AG09319 (cell line): ENCODE measurements around the gene AQP3.
"Not testable (repeated sequence)": the region's sequence is repeated elsewhere in the genome, so short reads cannot be mapped to it uniquely, and the experiment has no call there.

Experiments
- DNase-seq: peaks from one replicate; pipeline ENCODE4 v3.0.0-alpha.2; 2010; ENCODE audit warnings: low read depth; ENCODE audit errors: extremely low read depth
- TF ChIP-seq, protein P1 (sequence below): IDR thresholded peaks from 2 replicates; pipeline ENCODE4 v1.5.1; 2011; ENCODE audit warnings: low read depth, mild to moderate bottlenecking, inconsistent platforms, low read length, moderate library complexity

AQP3 gene

DNA sequence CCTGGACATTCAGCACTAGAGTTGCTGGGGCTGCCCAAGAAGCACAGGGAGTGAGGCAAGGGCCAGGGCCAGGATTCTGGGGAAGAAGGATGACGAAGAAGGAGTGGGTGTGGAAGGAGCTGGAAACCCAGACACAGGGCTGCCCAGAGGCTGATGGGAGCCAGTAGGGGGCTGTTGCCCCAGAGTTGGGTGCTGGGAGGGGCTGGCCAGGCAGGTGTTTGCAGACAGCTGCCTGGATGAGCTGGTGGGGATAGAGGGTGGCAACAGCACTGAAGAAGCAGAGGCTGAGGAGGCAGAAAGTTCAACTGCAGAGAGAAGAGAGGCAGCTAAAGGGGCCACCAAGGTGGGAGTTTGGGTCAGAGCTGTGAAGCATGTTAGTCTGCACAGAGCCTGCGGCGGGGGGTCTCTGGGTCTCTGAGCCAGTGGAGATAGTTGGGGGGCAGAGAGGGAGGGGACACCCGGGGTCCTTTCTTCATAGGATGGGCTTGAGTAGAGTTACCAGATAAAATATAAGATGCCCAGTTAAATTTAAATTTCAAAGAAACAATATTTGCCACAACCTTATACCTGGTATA lies 42.5 kb downstream of the AQP3 start:
- no peak for DNase-seq
- TF ChIP-seq, protein P1, sequence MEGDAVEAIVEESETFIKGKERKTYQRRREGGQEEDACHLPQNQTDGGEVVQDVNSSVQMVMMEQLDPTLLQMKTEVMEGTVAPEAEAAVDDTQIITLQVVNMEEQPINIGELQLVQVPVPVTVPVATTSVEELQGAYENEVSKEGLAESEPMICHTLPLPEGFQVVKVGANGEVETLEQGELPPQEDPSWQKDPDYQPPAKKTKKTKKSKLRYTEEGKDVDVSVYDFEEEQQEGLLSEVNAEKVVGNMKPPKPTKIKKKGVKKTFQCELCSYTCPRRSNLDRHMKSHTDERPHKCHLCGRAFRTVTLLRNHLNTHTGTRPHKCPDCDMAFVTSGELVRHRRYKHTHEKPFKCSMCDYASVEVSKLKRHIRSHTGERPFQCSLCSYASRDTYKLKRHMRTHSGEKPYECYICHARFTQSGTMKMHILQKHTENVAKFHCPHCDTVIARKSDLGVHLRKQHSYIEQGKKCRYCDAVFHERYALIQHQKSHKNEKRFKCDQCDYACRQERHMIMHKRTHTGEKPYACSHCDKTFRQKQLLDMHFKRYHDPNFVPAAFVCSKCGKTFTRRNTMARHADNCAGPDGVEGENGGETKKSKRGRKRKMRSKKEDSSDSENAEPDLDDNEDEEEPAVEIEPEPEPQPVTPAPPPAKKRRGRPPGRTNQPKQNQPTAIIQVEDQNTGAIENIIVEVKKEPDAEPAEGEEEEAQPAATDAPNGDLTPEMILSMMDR = no peak

DNA sequence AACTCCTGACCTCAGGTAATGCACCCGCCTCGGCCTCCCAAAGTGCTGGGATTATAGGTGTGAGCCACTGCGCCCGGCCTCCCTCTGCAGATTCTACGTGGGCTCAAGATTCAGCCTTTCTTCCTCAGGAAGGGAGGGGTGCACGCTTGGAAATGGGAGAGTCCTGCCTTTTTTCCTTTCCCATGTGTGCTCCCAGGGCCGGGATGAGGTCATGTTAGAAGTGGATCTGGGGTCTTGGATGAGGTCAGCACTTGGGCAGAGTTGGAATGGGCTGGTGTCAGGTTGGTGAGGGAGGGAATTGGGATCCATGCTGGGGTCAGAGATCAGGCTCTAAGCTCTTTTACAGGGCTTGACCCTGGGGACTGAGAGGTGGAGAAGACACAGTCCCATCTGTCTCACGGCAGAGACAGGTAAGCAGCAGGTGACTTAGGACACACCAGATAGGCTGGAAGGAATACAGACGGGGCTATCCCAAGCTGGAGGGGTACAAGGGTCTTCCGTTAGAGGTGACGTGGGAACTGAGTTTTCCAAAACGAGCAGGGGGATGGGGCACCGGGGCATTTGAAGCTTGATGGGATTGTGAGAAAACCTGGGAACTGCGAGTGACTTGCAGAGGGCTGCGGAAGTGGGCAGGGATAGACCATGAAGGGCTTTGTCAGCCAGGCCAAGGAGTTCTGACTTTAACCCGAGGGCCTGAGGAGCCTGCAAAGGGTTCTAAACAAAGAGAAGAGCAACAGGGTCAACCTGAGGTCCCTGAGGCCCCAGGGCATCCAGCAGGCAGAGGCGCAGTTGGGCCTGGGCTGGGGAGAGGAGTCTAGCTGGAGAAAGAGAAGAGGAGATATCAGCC lies 43.2 kb downstream of the AQP3 start:
- no peak for DNase-seq

DNA sequence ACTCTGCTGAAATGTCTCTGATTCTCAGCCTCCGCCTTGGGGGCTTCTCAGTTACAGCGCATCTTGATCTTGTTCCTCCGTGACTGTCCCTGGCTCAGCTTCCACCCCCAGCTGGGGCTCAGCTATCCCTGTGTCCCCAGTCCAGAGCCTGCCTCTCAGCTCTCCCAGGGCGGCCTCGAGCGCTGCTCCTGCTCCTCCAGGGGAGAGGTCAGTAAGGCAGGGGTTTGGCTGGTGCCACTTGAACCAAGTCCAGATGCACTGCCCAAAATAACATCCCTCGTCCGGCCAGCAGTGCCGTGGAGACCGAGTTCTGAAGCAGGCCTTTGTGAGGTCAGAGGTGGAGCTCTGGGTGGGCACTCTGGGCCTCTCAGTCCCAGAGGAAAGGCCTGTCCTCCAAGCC lies 45.0 kb downstream of the AQP3 start, which contains the start of gene AQP7:
Gene AQP7 (minus strand): TSS at position 198 of the 400 bp plus-strand sequence. CDS start 1,306 bp downstream, outside the sequence.
- not testable (repeated sequence) for DNase-seq

More for the DNA sequence above, 43.2 kb downstream of the AQP3 start:
- TF ChIP-seq, protein P1 = no peak

DNA sequence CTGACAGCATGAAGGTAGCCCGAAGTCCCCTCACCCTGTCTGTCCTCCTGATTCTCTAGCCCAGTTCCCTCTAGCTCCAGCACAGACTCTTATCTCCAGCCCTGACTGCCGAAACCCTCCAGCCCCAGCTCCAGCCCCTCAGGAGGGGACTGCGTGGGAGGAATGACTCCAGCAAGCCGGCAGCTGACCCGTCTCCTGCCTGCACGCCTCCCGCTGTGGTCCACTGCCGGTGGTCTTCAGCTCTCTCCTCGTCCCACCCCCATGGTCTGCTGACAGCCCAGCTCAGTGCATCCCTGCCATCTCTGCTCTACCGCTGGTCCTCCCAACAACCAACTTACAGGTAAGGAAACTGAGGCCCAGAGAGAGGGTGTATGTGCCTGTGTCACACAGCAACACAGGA lies 45.6 kb downstream of the AQP3 start:
- not testable (repeated sequence) for DNase-seq

DNA sequence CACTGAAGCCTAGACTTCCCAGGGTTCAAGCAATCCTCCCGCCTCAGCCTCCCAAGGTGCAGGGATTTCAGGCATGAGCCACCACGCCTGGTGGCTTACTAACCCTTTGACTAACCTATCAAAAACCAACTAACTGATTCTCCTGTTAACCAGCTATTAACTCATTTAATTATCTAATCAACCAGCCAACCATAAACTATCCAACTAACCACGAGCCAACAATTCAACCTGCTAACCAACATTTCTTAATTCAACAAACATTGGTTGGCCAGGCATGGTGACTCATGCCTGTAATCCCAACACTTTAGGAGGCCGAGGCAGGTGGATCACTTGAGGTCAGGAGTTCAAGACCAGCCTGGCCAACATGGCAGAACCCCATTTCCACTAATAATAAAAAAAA lies 48.3 kb downstream of the AQP3 start:
- not testable (repeated sequence) for DNase-seq

DNA sequence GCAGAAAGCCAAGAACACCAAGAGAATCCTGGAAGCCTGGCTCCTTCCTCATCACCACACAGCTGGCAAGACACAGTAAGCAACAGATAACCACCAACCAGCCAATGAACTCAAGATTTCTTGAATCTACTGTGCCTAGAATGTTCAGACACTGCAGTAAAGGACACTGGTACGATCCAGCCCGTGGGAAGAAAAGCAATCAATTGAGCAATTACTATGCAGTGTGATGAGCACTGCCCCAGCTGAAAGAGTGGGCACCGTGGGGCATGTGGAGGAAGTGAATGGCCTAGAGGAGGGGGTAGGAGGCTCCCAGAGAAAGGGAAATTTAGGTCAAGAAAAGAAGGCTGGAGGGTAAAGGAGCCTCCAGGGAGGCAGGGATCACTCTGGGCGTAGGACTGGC lies 49.6 kb downstream of the AQP3 start:
- DNase-seq = not testable (repeated sequence)

DNA sequence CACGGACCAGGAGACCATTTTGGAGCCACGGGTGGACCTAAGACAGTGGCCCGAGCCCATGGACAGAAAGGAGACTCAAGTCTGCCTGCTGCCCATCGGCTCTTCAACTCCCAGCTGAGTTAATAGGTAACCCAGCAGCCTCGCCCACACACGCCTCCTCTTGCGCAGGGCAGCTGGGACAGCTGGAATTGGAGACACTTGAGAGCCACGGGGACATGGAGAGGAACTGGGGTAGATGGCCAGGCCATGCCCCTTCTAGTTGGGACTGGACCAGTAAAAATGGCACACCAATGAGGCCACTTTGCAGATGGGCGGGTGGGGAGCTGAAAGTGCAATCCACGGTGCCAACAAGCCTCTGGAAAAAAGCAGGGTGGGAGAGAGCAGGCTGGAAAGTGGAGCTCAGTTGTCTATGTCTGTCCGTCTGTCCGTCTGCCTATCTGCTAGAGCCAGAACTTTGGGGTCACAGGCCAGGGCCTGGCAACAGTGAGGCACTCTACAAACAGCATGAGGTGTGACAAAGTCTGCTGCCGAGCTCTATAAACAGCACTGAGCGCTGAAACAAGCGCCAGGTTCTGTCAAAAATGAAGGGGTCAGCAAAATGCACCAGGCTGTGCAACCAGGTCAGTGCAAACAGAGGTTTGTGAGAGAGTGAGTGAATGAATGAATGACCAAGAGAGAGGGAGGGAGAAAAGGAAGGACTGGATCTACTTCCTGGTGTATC lies 52.1 kb downstream of the AQP3 start:
- DNase-seq = not testable (repeated sequence)

DNA sequence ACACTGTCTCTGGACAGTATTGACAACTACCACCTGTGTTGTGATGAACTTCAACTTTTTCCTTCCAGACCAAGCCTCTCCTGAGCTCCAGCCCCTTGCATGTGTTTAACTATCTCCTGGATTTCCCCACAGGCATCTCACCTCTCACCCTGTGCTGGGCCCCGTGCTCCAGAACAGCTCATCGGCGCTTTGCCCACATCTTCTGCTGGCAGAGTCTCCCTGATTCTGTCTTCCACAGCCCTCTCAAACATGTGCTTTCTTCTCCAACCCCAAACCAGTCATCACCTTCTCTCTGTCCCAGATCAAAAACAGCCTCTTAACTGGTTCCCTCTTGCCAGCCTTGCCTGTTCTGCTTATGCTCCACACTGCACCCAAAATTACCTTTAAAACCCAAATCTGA lies 53.4 kb downstream of the AQP3 start:
- DNase-seq = not testable (repeated sequence)

DNA sequence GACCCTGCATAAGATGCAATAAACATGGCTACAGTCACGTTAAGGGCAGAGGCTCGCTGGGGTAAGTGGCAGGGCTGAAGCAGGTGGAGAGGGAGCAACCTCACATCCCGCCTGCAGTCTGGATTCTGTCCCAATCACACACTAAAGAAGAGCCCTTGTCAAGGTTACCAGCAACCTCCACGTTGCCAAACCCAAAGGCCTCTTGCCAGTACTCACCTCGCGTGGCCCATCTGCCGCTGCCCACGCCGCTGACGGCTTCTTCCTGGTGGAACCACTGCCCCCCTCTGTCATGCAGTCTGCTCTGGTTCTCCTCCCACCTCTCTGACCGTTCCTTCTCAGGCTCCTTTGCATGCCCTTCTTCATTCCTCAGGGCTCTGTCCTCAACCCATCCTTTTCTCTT lies 53.8 kb downstream of the AQP3 start:
- TF ChIP-seq, protein P1 = no peak
- no peak for DNase-seq

DNA sequence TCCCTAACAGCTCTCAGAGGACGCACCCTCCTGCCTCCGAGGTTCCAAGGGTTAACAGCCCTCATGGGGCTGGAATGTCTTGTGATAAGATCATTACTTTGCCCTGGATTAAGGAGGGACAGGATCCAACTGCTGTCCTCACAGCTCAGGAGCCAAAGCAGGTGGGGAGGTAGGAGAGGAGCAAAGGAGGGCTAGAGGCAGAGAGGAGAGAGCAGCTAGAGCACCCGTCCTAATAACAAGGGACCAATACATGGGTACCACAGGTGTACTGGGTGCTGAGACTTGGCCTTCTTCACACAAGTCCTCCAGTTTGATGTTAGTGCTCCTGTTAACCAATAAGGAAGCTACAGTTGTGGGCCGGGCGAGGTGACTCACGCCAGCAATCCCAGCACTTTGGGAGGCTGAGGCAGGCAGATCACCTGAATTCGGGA lies 54.8 kb downstream of the AQP3 start:
- DNase-seq = not testable (repeated sequence)
